Femur (tissue), 1 donor: ENCODE results near the gene DDX25.
A peak's percentile ranks its signal among the peaks of the same experiment; 100 is the strongest.

Source experiments
- DNase-seq: peaks from one replicate; pipeline ENCODE4 v3.0.0-alpha.2; 2017

DDX25 gene

GRCh38 chr11:125939081-125939521, 34.8 kb downstream of the DDX25 start:
- DNase-seq: peak; percentile 85

GRCh38 chr11:125940145-125940544, 35.8 kb downstream of the DDX25 start:
- no peak for DNase-seq

GRCh38 chr11:125941267-125941618, 36.9 kb downstream of the DDX25 start:
- DNase-seq: no peak

- DNase-seq: peak; percentile 66
These were observed 37.6 kb downstream of the DDX25 start for GRCh38 chr11:125941619-125942611.

- no peak for DNase-seq
These were observed 38.6 kb downstream of the DDX25 start for GRCh38 chr11:125942771-125943428.

- DNase-seq: no peak
These were observed 39.5 kb downstream of the DDX25 start for GRCh38 chr11:125943661-125944349.

- no peak for DNase-seq
These were observed 40.2 kb downstream of the DDX25 start for GRCh38 chr11:125944350-125945010.

GRCh38 chr11:125945011-125945796, 40.9 kb downstream of the DDX25 start:
- DNase-seq: no peak

GRCh38 chr11:125945797-125946520, 41.7 kb downstream of the DDX25 start, which contains the start of gene VSIG10L2:
VSIG10L2 (plus strand) TSS chr11:125946044; CDS start chr11:125946056, 12 bp downstream.
- no peak for DNase-seq

GRCh38 chr11:125946712-125947418, 42.6 kb downstream of the DDX25 start:
- DNase-seq: no peak

GRCh38 chr11:125947419-125948277, 43.3 kb downstream of the DDX25 start:
- no peak for DNase-seq

- no peak for DNase-seq
These were observed 44.2 kb downstream of the DDX25 start for GRCh38 chr11:125948278-125949051.

- DNase-seq: no peak
These were observed 45.2 kb downstream of the DDX25 start for GRCh38 chr11:125949271-125950177.

- no peak for DNase-seq
These were observed 45.8 kb downstream of the DDX25 start for GRCh38 chr11:125950178-125950490.

- DNase-seq: peak; percentile 81
These were observed 46.7 kb downstream of the DDX25 start for GRCh38 chr11:125950696-125951651.

- no peak for DNase-seq
These were observed 47.4 kb downstream of the DDX25 start for GRCh38 chr11:125951731-125952130.
